ENCODE data around the gene GALNTL6.

GRCh38 chr4:172253409-172253808 lies 440.2 kb downstream of the GALNTL6 start:
- TF ChIP-seq CTCF (conservative IDR thresholded peaks at IDR 0.05) = no peak
- no peak for TF ChIP-seq EZH2 (IDR thresholded peaks at IDR 0.05; ENCODE audit: low read depth)
